KMS-11 (cell line): ENCODE results near the gene MARCKSL1.
A peak's percentile ranks its signal among the peaks of the same experiment; 100 is the strongest.

Source experiments
- H2AFZ ChIP-seq: fragments of 200-600 bp; sonication (generic); 2 replicates; pipeline ENCODE4 v1.6.1; 2016; ENCODE audit warnings: antibody characterized with exemption, mixed run types, low read depth
- H3K27ac ChIP-seq: fragments of 200-600 bp; sonication (generic); 2 replicates; pipeline ENCODE4 v1.6.1; 2016; ENCODE audit warnings: mild to moderate bottlenecking, mixed run types
- H3K27me3 ChIP-seq: fragments of 200-600 bp; sonication (generic); 2 replicates; pipeline ENCODE4 v1.6.1; 2017; ENCODE audit warnings: mild to moderate bottlenecking, low read depth, mixed run types, moderate library complexity; ENCODE audit not compliant: insufficient read depth
- H3K36me3 ChIP-seq: fragments of 200-600 bp; sonication (generic); 2 replicates; pipeline ENCODE4 v1.6.1; 2017; ENCODE audit warnings: mild to moderate bottlenecking, mixed run types; ENCODE audit not compliant: insufficient read depth
- H3K4me1 ChIP-seq: fragments of 200-600 bp; sonication (generic); 2 replicates; pipeline ENCODE4 v1.6.1; 2016; ENCODE audit warnings: mild to moderate bottlenecking, low read depth, mixed run types; ENCODE audit not compliant: poor library complexity, severe bottlenecking
- H3K4me2 ChIP-seq: fragments of 200-600 bp; sonication (generic); 2 replicates; pipeline ENCODE4 v1.7.0; 2016; ENCODE audit warnings: mild to moderate bottlenecking, mixed run types
- H3K4me3 ChIP-seq: fragments of 200-600 bp; sonication (generic); IDR thresholded peaks from 2 replicates; pipeline ENCODE4 v1.6.1; 2017; ENCODE audit warnings: low read depth, low read length, mixed read lengths; ENCODE audit not compliant: insufficient read depth
- H3K79me2 ChIP-seq: fragments of 200-600 bp; sonication (generic); 2 replicates; pipeline ENCODE4 v1.6.1; 2016; ENCODE audit warnings: low read depth, mixed run types; ENCODE audit not compliant: insufficient read depth
- H3K9ac ChIP-seq: fragments of 200-600 bp; sonication (generic); 2 replicates; pipeline ENCODE4 v1.6.1; 2016; ENCODE audit warnings: mild to moderate bottlenecking, mixed run types
- H4K20me1 ChIP-seq: fragments of 200-600 bp; sonication (generic); 2 replicates; pipeline ENCODE4 v1.6.1; 2016; ENCODE audit warnings: mild to moderate bottlenecking, mixed run types; ENCODE audit not compliant: insufficient read depth
- CTCF ChIP-seq: fragments of 200-600 bp; sonication (generic); conservative IDR thresholded peaks from 2 replicates; pipeline ENCODE4 v1.6.1; 2017; ENCODE audit warnings: low read depth, mild to moderate bottlenecking, antibody characterized with exemption, low read length, moderate library complexity, mixed read lengths

MARCKSL1 gene

GRCh38 chr1:32336591-32336932, 529 bp upstream of the MARCKSL1 start:
- no peak overlapping the region for H3K27ac ChIP-seq
- no peak for TF ChIP-seq CTCF
- no peaks in the 10 kb centered on the region for H4K20me1 ChIP-seq

GRCh38 chr1:32335535-32335789, 571 bp downstream of the MARCKSL1 start:
- H3K36me3 ChIP-seq, result no peaks in the 10 kb centered on the region; the same call in 1 of the 2 replicates
- no peak overlapping the region for H3K27ac ChIP-seq
- H3K4me3 ChIP-seq, result no peak overlapping the region
- no peaks in the 10 kb centered on the region for H3K79me2 ChIP-seq
- peak overlapping the region; percentile 75 for H3K9ac ChIP-seq
- TF ChIP-seq CTCF, result no peak
- peak overlapping the region; percentile 92; the same call in 1 of the 2 replicates for H3K4me2 ChIP-seq
- no peaks in the 10 kb centered on the region for H3K27me3 ChIP-seq
- H3K4me1 ChIP-seq, result peaks cover 57% of the 10 kb centered on the region
- H2AFZ ChIP-seq, result no peak overlapping the region; the same call in 1 of the 2 replicates
- H4K20me1 ChIP-seq, result no peaks in the 10 kb centered on the region

More at GRCh38 chr1:32336591-32336932, 529 bp upstream of the MARCKSL1 start:
- Histone ChIP-seq H3K9ac (no peak overlapping the region), H3K27me3 (no peaks in the 10 kb centered on the region), H3K36me3 (no peaks in the 10 kb centered on the region; the same call in 1 of the 2 replicates), H3K79me2 (no peaks in the 10 kb centered on the region), H3K4me2 (peak overlapping the region; percentile 92), H3K4me1 (peaks cover 59% of the 10 kb centered on the region), H3K4me3 (no peak overlapping the region), H2AFZ (no peak overlapping the region)

GRCh38 chr1:32334864-32335534, 1.0 kb downstream of the MARCKSL1 start:
- H3K36me3 ChIP-seq, result no peaks in the 10 kb centered on the region; the same call in 1 of the 2 replicates
- TF ChIP-seq CTCF, result peak; percentile 49
- peak overlapping the region; percentile 92 for H3K4me2 ChIP-seq
- H3K27ac ChIP-seq, result no peak overlapping the region
- no peak overlapping the region for H3K4me3 ChIP-seq
- peaks cover 57% of the 10 kb centered on the region for H3K4me1 ChIP-seq
- peak overlapping the region; percentile 75 for H3K9ac ChIP-seq
- H4K20me1 ChIP-seq, result no peaks in the 10 kb centered on the region
- no peaks in the 10 kb centered on the region for H3K27me3 ChIP-seq
- H3K79me2 ChIP-seq, result no peaks in the 10 kb centered on the region
- H2AFZ ChIP-seq, result no peak overlapping the region; the same call in 1 of the 2 replicates

- Histone ChIP-seq H2AFZ (no peak overlapping the region), H3K4me1 (peaks cover 57% of the 10 kb centered on the region), H3K27me3 (no peaks in the 10 kb centered on the region), H3K36me3 (no peaks in the 10 kb centered on the region; the same call in 1 of the 2 replicates), H3K79me2 (no peaks in the 10 kb centered on the region), H3K9ac (peak overlapping the region; percentile 75; the same call in 1 of the 2 replicates), H3K27ac (no peak overlapping the region), H3K4me2 (peak overlapping the region; percentile 92), H3K4me3 (no peak overlapping the region), H4K20me1 (no peaks in the 10 kb centered on the region)
- no peak for TF ChIP-seq CTCF
Observed at GRCh38 chr1:32334274-32334861, 1.7 kb downstream of the MARCKSL1 start.
